SHP77 treated with DMSO at 0.1 percent for 48 hours (cell line): ENCODE results near the gene EXOSC1.
"Not testable (repeated sequence)": the region's sequence is repeated elsewhere in the genome, so short reads cannot be mapped to it uniquely, and the experiment has no call there.

ENCODE experiments used
- DNase-seq: peaks from one replicate; lab custom pipeline; 2025; lab: John Stamatoyannopoulos, UW

Gene EXOSC1, protein sequence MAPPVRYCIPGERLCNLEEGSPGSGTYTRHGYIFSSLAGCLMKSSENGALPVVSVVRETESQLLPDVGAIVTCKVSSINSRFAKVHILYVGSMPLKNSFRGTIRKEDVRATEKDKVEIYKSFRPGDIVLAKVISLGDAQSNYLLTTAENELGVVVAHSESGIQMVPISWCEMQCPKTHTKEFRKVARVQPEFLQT

DNA sequence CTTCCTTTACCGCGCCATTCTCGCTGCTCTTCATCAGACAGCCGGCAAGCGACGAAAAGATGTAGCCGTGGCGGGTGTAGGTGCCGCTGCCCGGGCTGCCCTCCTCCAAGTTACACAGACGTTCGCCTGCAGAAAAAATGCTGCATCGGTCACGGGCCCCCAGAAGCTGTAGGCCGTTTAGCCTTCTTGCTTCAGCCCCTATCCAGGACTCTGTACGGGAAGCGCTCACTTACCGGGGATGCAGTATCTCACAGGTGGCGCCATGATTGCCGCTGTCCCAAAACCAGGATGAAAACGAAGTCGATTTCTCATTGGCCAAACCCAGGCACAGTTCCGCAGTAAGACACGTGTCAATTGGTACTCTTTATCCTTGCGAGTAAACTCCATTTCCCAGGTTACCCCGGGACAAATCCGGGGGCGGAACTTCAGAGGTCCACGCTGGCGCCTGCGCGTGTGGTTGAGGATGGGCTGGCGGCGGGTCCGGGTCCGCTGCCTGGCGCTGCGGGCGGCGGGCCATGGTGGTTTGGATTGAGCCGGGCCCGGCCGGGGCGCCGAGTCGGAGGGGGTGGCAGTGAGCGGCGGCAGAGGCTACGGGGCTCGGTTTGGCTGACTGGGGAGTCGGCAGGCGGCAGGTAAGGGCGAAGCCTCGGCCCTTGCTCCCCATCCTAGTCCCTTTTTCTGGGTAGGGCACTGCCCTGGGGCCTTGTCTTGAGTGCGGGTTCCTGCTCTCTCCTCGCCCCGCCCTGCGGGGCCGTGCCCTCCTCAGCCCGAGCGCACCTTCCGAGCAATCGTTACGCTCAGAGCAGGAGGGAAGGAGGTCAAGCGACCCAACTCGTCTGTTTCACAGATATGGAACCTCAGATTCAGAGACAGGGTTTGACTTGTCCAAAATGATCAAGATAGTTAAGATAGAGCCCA is at the start of gene EXOSC1, which contains the start of gene ZDHHC16:
TSS of gene EXOSC1 (minus strand) at position 285 of the 918 bp plus-strand sequence. CDS start at position 264, 21 bp downstream.
TSS of gene ZDHHC16 (plus strand) at position 454 of the 918 bp plus-strand sequence. CDS start 5,501 bp downstream, outside the sequence.
- DNase-seq, result peak; percentile 95

DNA sequence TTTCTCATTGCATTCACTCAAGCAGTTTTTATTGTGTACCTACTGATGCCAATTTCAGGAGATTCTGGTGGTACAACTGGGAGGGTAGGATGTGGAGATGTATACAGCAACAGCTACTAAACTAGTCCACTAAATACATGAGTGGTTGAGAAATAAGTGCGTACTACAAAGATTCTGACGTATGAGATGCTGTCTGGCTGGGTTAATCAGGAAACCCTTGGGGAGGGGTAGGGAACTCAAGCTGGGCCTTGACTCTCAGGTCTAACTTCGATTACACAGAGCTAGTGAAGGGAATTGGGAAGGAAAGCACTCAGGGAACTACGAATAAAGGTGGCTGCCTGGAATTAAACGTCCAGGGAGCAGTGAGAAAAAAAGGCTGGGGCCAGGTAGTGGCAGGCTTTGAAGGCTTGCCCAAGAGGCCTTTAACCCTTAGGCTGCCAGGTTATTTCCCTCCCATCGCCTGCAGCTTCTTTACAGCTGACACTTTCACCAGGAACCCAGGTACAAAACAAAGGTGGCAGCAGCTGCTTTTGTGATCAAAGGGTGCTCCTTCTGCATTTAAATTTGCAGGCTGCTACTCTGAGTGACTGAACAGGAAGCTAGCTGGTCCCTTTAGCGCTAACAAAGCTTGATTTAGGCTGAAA is 49.2 kb upstream of the EXOSC1 start:
- DNase-seq, result no peak

DNA sequence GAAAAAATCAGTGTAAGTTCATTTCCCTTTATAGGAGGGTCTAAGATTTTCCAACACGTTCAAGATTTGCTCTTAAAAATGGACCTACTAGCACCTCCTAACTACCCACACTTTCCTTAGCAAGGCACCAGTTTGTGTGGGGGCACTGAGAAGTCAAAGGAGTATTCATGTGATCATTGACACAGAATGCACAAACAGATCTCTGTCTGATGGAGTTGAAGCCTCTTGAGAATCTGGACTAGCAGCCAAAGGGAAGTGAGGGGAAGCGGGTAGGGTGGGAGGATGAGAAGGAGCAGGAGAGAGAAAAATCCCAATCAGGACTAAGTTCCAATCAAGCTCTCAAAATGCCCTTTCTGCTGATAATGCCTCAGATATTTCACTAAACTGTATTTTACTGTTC is 48.3 kb upstream of the EXOSC1 start:
- DNase-seq, result no peak

DNA sequence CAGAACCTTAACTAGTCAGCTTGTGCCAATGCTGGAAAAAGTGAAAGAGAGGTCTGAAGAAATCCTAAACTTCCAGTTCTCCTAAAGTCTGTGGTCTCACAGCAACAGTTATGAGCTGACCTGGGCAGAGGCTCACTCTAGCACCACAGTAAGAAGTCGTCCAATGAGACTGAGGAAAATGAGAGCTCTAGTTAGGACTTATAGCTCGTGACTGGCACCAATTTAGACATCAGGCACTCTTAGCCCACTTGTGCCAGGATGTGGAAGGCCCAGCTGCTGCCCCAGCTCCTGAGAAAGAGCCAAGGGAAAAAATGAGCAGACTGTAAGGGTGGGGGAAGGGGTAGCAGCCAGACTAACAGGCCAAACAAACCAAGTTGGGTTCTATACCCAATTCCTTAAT is 44.8 kb upstream of the EXOSC1 start:
- no peak for DNase-seq

DNA sequence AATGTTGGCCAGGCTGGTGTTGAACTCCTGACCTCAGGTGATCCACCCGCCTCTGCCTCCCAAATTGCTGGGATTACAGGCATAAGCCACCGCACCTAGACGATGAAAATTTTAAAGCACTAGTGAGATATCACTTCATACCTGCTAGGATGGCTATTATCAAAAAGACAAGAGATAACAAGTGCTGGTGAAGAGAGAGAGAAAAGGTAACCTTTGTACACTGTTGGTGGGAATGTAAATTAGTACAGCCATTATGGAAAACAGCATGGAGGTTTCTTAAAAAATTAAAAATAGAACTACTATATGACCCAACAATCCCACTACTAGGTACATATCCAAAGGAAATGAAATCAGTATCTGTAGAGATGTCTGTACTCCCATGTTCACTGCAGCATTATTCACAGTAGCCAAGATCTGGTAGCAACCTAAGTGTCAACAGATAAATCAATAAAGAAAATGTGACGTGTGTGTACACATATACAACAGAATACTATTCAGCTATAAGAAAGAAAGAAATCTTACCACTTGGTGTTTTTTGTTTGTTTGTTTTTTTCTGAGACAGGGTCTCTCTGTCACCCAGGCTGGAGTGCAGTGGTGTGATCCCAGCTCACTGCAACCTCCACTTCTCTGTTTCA is 40.0 kb upstream of the EXOSC1 start:
- DNase-seq, result no peak

DNA sequence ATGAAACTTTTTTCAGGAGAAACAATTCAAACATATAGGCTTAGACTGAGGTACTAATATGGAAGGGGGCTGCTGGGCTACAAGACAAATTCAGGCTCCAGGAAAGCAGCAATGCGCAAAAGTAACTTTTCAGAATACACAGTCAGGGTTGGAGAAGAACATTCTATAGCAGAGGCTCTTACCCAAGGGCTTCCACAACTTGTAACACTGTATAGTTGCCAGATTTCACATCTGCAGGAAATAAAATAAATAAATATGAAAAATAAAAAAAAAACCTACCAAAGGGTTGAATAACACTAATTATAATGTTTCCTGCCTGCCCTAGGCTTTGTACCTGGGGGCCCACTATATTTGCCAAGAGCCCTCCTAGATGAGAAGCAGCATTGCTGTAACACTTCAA is 38.1 kb upstream of the EXOSC1 start:
- DNase-seq, result no peak

DNA sequence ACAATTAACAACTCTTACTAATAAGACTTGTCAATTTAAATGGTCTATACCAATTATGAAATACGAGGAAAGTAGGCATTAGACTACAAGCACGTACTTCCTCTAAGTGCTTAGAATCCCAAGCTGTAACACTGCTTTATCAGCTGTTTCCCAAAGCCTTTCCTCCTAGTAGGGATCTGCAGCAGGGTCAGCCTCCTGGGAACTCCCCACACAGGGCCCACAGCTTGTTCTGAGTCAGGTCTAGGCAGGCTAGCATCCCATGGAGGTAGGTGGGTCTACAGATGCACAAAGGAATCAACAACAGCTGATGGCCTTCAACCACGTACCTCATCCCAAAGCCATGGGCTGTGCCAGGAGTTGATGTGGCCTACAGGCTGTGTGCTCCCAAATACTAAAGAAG is 37.7 kb upstream of the EXOSC1 start:
- DNase-seq, result no peak

DNA sequence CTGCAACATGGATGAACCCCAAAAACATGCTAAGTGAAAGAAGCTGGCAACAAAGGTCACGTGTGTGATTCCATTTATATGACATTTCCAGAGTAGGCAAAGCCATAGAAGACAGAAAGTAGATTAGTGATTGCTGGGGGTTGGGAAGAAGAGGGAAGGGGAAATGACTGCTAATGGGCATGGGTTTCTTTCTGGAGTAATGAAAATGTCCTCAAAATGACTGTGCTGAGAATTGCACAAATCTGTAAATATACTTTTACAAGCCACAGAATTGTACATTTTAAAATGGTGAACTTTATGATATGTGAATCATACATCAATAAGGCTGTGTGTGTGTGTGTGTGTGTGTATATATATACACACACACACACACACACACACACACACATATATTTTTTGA is 36.6 kb upstream of the EXOSC1 start:
- DNase-seq, result no peak

DNA sequence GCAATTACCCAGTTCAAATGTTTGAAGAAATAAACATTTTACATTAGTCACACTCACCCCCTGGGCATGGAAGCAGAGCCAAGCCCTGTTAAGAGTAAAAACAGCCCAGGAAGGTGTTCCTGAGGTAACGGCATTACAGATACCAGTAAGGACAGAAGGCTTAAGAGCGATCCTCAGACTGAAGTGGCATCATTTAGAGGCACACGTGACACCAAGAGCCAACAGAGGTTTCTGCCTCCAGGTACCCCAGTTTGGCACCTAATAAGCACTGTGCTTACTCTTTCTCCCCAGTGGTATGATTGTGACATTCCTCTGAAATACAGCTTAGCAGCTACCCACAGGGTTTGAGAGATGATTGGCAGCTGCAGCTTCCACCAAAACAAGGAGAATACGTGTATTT is 35.3 kb upstream of the EXOSC1 start:
- DNase-seq, result no peak

DNA sequence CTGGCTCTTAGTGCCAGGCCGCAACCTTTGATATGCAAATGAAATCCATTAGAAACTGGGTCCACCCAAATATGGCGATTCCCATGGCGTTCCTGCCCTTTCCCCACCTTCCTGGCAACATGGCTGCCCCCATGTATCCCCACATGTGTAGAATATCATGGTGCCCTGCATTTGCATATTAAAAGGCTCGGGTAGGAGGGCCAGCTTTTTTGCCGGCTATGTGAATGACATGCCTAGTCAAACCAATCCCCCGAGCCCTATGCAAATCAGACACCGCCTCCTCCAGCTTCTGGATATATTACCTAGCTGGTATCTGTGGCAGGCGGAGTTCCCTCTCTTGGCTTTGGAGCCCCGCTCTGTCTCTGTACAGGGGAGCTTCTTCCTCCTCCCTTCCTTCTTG is 34.1 kb upstream of the EXOSC1 start:
- no peak for DNase-seq

DNA sequence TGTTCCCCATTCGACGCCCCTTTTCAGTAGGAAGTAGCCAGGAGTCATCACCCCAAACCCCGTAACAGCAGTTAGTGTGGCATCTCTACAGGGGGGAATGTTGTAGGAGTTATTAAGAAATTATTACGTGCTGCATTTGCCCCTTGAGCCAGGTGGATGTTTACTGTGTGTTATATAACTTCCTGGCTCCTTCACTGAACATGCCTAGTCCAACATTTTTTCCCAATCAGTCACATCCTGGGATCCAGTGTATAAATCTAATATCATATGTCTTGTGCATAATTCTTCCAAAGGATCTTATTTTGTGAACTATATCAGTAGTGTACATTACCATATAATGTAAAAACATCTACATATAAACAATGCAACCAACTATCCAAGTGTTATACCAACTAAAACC is 33.6 kb upstream of the EXOSC1 start:
- DNase-seq, result not testable (repeated sequence)

DNA sequence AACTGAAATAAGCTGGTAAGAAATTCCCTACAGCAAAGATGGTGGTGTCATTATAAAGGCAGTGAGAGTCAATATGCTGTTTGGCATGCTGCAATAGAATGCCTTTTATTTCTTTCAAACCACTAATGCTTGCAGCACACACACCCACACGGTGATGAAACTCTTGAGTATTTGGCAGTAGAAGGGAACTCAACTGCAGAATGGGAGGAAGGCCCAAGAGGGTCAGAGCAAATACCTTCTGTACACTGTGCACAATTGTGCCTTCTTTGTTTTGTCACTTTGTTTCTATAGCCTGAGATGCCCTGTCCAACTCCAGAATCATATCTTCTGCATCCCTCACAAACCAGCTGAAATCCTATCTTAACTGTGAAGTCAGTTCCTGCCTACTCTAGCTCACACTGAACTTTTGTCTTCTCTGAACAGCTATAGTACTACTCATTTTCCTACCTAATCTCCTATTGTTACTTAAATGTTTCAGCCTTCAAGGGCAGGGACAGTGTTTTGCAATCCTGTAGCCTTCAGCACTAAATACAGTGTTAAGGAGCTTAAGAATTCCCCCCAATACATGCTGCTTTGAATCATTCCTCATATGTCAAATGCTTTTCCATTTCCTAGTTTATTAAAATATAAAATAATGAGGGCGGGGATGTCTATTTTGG is 30.3 kb upstream of the EXOSC1 start:
- no peak for DNase-seq

DNA sequence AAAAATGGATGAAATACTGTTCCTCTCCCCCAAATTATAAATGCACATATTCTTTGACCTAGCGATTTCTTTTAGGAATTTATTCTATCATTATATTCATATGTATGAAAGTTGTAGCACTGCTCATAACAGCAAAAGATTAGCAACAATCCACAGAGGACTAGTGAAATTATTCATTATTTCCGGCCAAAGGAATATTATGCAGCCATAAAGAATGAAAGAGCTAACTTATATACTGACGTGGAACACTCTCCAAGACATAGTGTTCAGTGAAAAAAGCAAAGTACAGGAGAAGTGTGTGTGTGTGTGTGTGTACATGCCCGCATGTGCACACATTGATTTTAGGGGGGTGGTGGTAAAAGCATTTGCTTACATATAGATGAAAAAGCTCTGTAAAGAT is 29.1 kb upstream of the EXOSC1 start:
- no peak for DNase-seq

DNA sequence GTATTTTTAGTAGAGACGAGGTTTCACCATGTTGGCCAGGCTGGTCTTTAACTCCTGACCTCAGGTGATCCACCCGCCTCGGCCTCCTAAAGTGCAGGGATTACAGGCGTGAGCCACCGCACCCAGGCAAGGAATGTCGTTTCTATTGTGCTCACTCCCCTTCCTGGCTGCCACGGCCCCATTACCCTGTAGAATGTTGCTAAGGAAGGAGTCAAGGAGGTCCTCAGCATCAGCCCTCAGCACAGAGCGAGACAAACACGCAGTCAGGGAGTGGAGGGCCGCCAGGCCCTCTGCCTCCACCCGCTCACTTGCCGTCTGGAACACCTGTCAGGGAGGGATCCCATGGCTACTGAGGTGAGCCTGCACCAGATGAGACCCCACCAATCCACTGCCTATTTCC is 23.0 kb upstream of the EXOSC1 start:
- DNase-seq, result not testable (repeated sequence)

DNA sequence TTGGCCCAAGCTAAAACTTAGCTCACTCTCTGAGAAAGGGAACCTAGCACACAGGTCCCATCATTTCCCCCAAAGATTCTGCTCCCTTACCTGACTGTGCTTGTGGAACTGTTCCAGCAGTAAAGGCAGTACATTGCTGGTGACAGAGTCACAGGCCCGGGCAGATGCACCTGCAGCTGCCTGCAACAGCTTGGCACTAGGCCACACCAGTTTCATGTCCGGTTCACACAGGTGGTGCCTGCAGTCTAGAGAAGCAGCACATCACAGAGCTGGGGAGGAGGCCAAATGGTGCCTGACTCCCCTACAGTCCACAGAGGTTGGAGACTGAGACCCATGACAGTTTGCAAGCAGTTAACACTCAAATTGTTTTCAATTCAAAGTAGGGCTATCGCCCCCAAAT is 22.4 kb upstream of the EXOSC1 start:
- DNase-seq, result peak; percentile 67

DNA sequence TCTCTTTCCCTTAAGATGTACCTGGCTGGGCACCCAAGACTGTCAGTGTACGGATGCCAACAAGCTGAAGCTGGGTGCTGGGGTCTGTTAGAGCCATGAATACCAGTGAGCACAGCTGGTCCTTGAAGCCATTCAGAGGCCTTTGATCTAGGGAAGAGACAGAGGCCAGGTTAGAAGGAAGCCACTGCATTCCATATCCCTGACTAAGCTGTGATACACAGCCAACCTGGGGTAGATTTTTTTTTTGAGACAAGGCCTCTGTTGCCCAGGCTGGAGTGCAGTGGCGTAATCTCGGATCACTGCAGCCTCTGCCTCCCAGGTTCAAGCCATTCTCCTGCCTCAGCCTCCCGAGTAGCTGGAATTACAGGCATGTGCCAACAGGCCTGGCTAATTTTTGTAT is 20.9 kb upstream of the EXOSC1 start:
- DNase-seq, result no peak

DNA sequence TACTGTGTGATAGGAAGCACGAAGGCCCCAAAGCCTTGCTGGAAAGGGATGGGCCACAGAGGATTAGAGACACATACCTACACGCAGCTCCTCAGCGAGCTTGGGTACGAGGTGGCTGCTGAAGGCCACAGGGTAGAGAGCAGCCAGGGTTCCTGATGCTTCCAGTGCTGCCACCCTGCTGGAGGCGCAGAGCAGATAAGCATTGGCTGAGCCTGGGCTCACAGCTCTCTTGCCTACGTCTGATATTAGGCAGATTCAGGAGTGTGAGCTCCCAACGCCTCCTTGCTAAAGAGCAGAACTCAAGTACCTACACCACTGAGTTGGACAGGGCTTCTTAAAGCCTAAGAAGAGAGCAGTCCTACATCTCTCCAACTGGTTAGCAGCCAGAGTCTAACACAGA is 20.2 kb upstream of the EXOSC1 start:
- no peak for DNase-seq

DNA sequence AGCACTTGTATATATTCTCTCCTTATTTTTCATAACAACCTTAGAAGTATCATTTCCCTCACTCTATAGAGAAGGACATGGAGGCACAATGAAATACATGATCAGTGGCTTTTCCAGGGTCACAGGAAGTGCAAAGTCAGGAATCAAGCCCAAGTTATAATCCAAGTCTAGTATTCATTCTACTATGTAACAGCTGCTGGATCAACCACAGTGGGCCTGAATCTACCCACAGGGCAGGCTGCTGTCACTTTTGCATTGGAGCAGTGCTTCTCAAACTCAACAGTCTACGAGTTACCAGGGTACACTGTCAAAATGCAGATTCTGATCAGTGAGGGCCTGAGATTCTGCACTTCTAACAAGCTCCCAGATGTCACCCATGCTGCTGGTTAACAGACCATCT is 18.4 kb upstream of the EXOSC1 start:
- DNase-seq, result no peak

DNA sequence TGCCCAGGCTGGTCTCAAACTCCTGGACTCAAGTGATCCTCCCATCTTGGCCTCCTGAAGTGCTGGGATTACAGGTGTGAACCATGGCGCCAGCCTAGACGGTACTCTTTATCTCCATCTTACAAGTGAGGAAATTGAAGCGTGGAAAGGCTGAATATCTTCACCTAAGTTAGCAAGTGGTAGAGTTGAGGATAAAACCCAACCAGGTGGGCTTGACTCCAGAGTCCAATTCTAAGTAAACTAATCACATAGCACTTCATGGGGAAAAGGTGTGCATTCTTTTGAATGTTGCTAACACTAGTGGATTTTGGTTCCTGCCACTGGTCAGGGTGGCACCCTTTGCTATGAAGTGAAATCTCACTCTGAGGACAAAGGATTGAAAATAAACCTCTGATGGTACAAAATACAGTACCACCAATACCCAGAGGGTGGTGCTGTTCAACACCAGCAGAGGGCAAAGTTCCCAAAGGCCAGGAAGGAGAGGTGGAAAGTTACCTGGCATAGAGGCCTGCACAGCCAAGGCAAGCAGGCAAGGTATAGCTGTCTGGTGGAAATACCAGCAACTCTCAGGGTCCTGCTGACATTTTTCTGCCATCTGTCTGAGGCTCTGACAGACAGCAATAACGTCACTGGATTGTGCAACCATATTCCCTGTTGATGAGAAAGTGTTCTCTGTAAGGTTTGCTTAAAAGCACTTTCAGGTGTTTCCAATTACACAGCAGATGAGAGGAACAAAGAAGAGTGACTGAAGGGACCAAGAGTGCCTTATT is 17.7 kb upstream of the EXOSC1 start:
- peak; percentile 11 for DNase-seq

DNA sequence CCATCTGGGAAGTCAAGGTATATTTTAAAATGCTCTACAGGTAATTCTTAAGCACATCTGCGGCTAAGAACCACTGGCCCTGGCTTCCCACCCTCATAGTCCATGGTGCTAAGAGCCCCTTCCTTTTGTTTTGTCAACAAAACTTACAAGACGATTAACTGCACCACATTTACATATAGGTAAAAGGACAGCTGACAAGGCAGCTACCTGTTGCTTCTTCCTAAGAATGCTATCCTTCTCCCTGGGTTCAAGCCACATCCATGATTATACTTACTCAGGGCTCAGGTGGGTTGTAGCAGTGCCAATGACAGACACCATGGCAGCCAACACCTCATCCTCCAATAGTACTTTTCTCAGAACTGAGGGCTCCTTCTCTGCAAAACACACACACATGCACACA is 16.5 kb upstream of the EXOSC1 start:
- DNase-seq, result no peak

DNA sequence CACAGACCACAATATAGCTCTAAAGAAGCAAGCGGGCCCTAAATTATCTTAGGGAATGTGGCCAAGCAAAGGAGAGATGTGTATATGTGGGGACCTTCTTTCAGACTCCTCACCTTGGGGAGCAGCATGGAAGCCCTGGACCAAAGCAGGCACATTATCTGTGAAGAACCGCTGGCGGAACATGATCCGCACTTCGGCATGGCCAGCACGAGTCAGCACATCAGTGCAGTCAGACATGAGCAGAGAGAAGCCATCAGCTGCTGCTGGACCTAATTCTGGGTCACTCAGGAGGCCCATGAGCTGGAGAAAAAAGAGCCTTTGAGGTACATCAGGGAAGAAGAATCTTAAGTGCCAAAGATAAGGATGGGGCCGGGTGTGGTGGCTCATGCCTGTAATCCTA is 14.1 kb upstream of the EXOSC1 start:
- no peak for DNase-seq
